Measurements from ENCODE around the gene ZNF688. TPM values are rescaled to one million over a fixed set of nuclear protein-coding genes. Genes with fewer than 3 reads are reported as not detected.

Gene ZNF688
- polyA plus RNA-seq, 2 of the 4 experiments (the other 2 are of a cell fraction): 4.6 to 6.7 TPM

DNA sequence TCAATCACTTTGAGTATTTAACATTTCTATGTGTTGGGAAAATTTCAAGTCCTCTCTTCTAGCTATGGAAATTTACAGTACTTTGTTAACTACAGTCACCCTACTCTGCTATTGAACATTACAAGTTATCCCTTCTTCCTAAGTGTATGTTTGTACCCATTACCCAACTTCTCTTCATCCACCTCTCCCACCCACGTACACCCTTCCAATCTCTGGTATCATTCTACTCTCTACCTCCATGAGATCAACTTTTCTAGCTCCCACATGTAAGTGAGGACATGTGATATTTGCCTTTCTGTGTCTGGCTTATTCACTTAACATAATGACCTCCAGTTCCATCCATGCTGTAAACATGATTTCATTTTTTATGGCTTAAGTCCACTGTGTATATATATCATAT lies 3.2 kb upstream of the ZNF688 start:
- no peak for DNase-seq (ENCODE audit: low read depth in 1 of 2, low spot score in 1 of 2)

DNA sequence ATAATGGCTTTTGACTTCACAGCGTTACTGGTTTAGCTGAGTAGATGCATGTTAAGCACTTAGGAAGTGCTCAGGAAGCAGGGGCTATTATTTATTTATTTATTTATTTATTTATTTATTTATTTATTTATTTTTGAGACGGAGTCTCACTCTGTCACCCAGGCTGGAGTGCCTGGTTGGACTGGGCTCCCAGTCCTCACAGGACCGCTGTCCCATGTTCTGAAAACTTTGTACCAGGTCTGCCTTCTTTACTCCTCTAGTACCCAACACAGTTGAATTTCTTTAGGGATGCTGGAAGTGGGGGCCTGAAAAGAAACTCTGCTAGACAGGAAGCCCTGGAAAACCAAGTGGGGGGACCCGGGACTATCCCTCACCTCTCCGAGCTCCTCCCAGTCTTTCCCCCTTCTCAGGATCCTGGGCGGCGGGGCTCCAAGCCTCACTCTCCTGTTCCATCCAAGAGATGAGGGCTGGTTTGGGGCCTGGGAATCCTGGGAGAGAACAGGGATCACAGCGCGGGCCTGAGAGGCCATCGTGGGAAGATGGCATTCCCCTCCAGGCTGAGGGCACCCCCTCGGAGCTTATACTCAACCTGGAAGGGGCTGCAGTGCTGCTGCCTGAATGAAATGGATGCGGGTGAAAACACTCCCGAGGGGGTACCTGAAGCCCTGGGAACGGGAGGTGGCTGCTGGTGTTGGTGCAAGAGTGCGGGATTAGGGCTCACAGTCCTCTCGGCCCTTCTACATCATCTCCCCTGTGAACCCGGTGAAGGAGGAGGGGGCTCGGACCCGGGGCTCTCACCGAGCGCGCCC lies 674 bp downstream of the ZNF688 start:
- DNase-seq (ENCODE audit: low read depth in 1 of 2, low spot score in 1 of 2) (no peak), ATAC-seq (peak in 1 of 2 experiments; percentile 1; a peak in 2 of 6 replicates), FAIRE-seq (no peak)
- peak overlapping the region; percentile 53 for H3K4me3 ChIP-seq
- H3K4me2 ChIP-seq: peak overlapping the region; percentile 90
- 64% methylated on average over 16 of the region's 22 CpGs for WGBS (ENCODE audit: missing lambda C conversion rate)
- POLR2A ChIA-PET: interaction anchor here (0.7 to 2.7 kb wide), 3 partner anchors 13 to 119 kb away, joined by 4 to 44 read pairs (median 6); partner anchors contain the start of gene ZNF764
- no peaks in the 10 kb centered on the region for H3K9me3 ChIP-seq
- peaks cover 42% of the 10 kb centered on the region for H3K4me1 ChIP-seq
- CTCF ChIA-PET: interaction anchor here (1.0 to 2.8 kb wide), 6 partner anchors 9 to 58 kb away, joined by 3 to 14 read pairs (median 6); partner anchors contain the start of gene ZNF764
- H3K27ac ChIP-seq: peak overlapping the region; percentile 87 to 98
- TF ChIP-seq, protein P1, sequence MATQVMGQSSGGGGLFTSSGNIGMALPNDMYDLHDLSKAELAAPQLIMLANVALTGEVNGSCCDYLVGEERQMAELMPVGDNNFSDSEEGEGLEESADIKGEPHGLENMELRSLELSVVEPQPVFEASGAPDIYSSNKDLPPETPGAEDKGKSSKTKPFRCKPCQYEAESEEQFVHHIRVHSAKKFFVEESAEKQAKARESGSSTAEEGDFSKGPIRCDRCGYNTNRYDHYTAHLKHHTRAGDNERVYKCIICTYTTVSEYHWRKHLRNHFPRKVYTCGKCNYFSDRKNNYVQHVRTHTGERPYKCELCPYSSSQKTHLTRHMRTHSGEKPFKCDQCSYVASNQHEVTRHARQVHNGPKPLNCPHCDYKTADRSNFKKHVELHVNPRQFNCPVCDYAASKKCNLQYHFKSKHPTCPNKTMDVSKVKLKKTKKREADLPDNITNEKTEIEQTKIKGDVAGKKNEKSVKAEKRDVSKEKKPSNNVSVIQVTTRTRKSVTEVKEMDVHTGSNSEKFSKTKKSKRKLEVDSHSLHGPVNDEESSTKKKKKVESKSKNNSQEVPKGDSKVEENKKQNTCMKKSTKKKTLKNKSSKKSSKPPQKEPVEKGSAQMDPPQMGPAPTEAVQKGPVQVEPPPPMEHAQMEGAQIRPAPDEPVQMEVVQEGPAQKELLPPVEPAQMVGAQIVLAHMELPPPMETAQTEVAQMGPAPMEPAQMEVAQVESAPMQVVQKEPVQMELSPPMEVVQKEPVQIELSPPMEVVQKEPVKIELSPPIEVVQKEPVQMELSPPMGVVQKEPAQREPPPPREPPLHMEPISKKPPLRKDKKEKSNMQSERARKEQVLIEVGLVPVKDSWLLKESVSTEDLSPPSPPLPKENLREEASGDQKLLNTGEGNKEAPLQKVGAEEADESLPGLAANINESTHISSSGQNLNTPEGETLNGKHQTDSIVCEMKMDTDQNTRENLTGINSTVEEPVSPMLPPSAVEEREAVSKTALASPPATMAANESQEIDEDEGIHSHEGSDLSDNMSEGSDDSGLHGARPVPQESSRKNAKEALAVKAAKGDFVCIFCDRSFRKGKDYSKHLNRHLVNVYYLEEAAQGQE (IDR thresholded peaks at IDR 0.05): peak; percentile 51; the same call in 1 of the 2 replicates
- TF ChIP-seq POLR2A (IDR thresholded peaks at IDR 0.05; ENCODE audit: low read length) (no peak; the same call in 1 of the 2 replicates), ZC3H11A (IDR thresholded peaks at IDR 0.05) (peak; percentile 99), FOSB (CRISPR knock-in tag; IDR thresholded peaks at IDR 0.05) (no peak)

More for the DNA sequence above, 3.2 kb upstream of the ZNF688 start:
- WGBS (ENCODE audit: missing lambda C conversion rate): 90% methylated on average over 1 of the region's 1 CpG
- Histone ChIP-seq H3K27ac (no peak overlapping the region), H3K9me3 (no peaks in the 10 kb centered on the region), H3K4me3 (no peak overlapping the region), H3K4me2 (no peak overlapping the region), H3K4me1 (peaks cover 18% of the 10 kb centered on the region)
- no peak for ATAC-seq
- POLR2A ChIA-PET: interaction anchor here (1.4 kb wide), 1 partner anchor 16 kb away, joined by 3 read pairs; the partner anchor contains the start of gene ZNF764
- FAIRE-seq: no peak
- CTCF ChIA-PET: interaction anchor here (1.1 to 1.2 kb wide), 2 partner anchors 54 to 145 kb away, joined by 3 to 6 read pairs; partner anchors contain the start of gene DCTPP1
- TF ChIP-seq TFCP2L1 (CRISPR knock-in tag; IDR thresholded peaks at IDR 0.05): no peak
- no peak for TF ChIP-seq HOXA7 (CRISPR knock-in tag; IDR thresholded peaks at IDR 0.05)
- TF ChIP-seq MYC (IDR thresholded peaks at IDR 0.05; ENCODE audit: borderline replicate concordance, low read length): no peak
- no peak for TF ChIP-seq CHD4 (IDR thresholded peaks at IDR 0.05; ENCODE audit: borderline replicate concordance)
- TF ChIP-seq CBX2 (IDR thresholded peaks at IDR 0.05; ENCODE audit: borderline replicate concordance, low read depth): no peak
- TF ChIP-seq PHF8 (IDR thresholded peaks at IDR 0.05; ENCODE audit: borderline replicate concordance, low read depth): no peak
- TF ChIP-seq, protein P2, sequence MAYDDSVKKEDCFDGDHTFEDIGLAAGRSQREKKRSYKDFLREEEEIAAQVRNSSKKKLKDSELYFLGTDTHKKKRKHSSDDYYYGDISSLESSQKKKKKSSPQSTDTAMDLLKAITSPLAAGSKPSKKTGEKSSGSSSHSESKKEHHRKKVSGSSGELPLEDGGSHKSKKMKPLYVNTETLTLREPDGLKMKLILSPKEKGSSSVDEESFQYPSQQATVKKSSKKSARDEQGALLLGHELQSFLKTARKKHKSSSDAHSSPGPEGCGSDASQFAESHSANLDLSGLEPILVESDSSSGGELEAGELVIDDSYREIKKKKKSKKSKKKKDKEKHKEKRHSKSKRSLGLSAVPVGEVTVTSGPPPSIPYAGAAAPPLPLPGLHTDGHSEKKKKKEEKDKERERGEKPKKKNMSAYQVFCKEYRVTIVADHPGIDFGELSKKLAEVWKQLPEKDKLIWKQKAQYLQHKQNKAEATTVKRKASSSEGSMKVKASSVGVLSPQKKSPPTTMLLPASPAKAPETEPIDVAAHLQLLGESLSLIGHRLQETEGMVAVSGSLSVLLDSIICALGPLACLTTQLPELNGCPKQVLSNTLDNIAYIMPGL (CRISPR knock-in tag; IDR thresholded peaks at IDR 0.05; ENCODE audit: borderline replicate concordance): no peak
- no peak for TF ChIP-seq ZNF302 (CRISPR knock-in tag; IDR thresholded peaks at IDR 0.05)
- TF ChIP-seq NR3C1 (IDR thresholded peaks at IDR 0.05): no peak
- TF ChIP-seq MAZ (IDR thresholded peaks at IDR 0.05; ENCODE audit: borderline replicate concordance, low read depth, low read length): no peak
- no peak for TF ChIP-seq NPAS2 (CRISPR knock-in tag; IDR thresholded peaks at IDR 0.05; ENCODE audit: borderline replicate concordance)
- TF ChIP-seq RCOR1 (IDR thresholded peaks at IDR 0.05; ENCODE audit: low read depth, low read length): no peak
